Measurements from ENCODE around the gene PRSS27. TPM values are rescaled to one million over a fixed set of nuclear protein-coding genes. Genes with fewer than 3 reads are reported as not detected.

PRSS27 gene
- total RNA-seq, 1 donor from 2014 or later: 6.6 TPM

DNA sequence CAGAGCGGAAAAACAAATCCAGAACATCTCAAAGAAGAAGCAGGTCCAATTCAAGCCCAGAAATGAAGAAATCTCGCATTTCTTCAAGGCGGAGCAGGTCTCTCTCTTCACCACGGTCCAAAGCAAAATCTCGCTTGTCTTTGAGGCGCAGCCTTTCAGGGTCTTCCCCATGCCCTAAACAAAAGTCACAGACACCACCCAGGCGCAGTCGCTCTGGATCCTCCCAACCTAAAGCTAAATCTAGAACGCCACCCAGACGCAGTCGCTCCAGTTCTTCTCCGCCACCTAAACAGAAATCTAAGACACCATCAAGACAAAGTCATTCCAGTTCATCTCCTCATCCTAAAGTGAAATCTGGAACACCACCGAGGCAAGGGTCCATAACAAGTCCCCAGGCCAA is 42.7 kb upstream of the PRSS27 start:
- Mint-ChIP-seq H3K36me3 (ENCODE audit: insufficient read depth) (peaks cover 92% of the 10 kb centered on the region), H3K4me3 (ENCODE audit: low read depth) (no peak overlapping the region), H3K27me3 (no peaks in the 10 kb centered on the region), H3K9me3 (ENCODE audit: low read depth) (peaks cover 39% of the 10 kb centered on the region), H3K27ac (no peak overlapping the region), H3K4me1 (ENCODE audit: low read depth) (no peaks in the 10 kb centered on the region)
- DNase-seq (ENCODE audit: low spot score, unreplicated experiment): no peak
- TF ChIP-seq, protein P1, sequence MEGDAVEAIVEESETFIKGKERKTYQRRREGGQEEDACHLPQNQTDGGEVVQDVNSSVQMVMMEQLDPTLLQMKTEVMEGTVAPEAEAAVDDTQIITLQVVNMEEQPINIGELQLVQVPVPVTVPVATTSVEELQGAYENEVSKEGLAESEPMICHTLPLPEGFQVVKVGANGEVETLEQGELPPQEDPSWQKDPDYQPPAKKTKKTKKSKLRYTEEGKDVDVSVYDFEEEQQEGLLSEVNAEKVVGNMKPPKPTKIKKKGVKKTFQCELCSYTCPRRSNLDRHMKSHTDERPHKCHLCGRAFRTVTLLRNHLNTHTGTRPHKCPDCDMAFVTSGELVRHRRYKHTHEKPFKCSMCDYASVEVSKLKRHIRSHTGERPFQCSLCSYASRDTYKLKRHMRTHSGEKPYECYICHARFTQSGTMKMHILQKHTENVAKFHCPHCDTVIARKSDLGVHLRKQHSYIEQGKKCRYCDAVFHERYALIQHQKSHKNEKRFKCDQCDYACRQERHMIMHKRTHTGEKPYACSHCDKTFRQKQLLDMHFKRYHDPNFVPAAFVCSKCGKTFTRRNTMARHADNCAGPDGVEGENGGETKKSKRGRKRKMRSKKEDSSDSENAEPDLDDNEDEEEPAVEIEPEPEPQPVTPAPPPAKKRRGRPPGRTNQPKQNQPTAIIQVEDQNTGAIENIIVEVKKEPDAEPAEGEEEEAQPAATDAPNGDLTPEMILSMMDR (IDR thresholded peaks at IDR 0.05; ENCODE audit: unreplicated experiment): no peak

DNA sequence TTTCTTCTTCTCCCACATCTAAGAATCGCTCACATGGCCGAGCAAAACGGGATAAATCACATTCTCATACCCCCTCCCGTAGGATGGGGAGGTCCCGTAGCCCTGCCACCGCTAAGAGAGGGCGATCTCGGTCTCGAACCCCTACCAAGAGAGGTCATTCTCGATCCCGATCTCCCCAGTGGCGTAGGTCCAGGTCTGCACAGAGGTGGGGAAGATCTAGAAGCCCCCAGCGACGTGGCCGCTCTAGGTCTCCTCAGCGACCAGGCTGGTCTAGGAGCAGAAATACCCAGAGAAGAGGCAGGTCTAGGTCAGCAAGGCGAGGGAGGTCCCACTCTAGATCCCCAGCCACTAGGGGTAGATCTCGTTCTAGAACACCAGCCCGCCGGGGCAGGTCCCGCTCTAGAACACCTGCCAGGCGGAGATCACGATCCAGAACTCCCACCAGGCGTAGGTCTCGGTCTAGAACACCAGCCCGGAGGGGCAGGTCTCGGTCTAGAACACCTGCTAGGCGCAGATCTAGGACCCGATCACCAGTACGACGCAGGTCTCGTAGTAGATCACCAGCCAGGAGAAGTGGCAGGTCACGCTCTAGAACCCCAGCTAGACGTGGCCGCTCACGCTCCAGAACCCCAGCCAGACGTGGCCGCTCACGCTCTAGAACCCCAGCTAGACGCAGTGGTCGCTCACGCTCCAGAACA is 42.0 kb upstream of the PRSS27 start:
- H3K36me3 Mint-ChIP-seq (ENCODE audit: insufficient read depth): peaks cover 94% of the 10 kb centered on the region
- peaks cover 39% of the 10 kb centered on the region for H3K9me3 Mint-ChIP-seq (ENCODE audit: low read depth)
- H3K27me3 Mint-ChIP-seq: no peaks in the 10 kb centered on the region
- no peaks in the 10 kb centered on the region for H3K4me1 Mint-ChIP-seq (ENCODE audit: low read depth)
- peak overlapping the region; percentile 54 for H3K27ac Mint-ChIP-seq
- H3K4me3 Mint-ChIP-seq (ENCODE audit: low read depth): no peak overlapping the region
- DNase-seq (ENCODE audit: low spot score, unreplicated experiment): no peak
- TF ChIP-seq, protein P1 (IDR thresholded peaks at IDR 0.05; ENCODE audit: unreplicated experiment): no peak

DNA sequence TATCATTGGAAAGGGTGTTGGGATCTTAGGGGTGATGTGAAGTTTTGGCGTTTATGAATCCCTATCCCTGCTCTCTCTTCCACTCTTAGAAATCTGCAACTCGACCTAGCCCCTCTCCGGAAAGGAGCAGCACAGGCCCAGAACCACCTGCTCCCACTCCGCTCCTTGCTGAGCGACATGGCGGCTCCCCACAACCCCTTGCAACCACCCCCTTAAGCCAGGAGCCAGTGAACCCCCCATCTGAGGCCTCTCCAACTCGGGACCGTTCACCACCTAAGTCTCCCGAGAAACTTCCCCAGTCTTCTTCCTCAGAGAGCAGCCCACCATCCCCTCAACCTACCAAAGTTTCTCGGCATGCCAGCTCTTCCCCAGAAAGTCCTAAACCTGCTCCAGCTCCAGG is 41.4 kb upstream of the PRSS27 start:
- Mint-ChIP-seq H3K4me3 (ENCODE audit: low read depth) (no peak overlapping the region), H3K27ac (no peak overlapping the region), H3K4me1 (ENCODE audit: low read depth) (peaks cover 4% of the 10 kb centered on the region), H3K27me3 (no peaks in the 10 kb centered on the region), H3K9me3 (ENCODE audit: low read depth) (peaks cover 37% of the 10 kb centered on the region), H3K36me3 (ENCODE audit: insufficient read depth) (peaks cover 94% of the 10 kb centered on the region)
- no peak for DNase-seq (ENCODE audit: low spot score, unreplicated experiment)
- TF ChIP-seq, protein P1 (IDR thresholded peaks at IDR 0.05; ENCODE audit: unreplicated experiment): no peak

DNA sequence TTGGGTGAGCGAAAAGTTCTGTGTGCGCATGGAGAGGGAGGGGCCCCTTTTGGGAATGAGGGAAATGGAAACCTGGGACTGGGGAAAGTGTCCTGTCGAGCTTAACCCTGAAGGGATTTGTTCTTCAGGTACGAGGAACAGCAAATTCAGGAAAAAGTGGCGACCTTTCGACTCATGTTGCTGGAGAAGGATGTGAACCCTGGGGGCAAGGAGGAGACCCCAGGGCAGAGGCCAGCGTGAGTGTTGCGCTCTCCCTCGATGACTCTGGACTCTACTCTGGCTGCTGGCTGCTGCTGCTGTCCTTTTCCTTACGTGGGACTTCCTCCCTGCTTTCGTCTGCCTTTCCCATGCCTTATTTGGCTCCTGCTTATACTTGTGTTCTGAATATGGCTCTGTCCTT is 37.3 kb upstream of the PRSS27 start:
- Mint-ChIP-seq H3K9me3 (ENCODE audit: low read depth) (peaks cover 16% of the 10 kb centered on the region), H3K4me3 (ENCODE audit: low read depth) (no peak overlapping the region), H3K27ac (peak overlapping the region; percentile 50), H3K27me3 (no peaks in the 10 kb centered on the region), H3K4me1 (ENCODE audit: low read depth) (peaks cover 29% of the 10 kb centered on the region), H3K36me3 (ENCODE audit: insufficient read depth) (peaks cover 61% of the 10 kb centered on the region)
- TF ChIP-seq, protein P1 (IDR thresholded peaks at IDR 0.05; ENCODE audit: unreplicated experiment): no peak
- DNase-seq (ENCODE audit: low spot score, unreplicated experiment): no peak

DNA sequence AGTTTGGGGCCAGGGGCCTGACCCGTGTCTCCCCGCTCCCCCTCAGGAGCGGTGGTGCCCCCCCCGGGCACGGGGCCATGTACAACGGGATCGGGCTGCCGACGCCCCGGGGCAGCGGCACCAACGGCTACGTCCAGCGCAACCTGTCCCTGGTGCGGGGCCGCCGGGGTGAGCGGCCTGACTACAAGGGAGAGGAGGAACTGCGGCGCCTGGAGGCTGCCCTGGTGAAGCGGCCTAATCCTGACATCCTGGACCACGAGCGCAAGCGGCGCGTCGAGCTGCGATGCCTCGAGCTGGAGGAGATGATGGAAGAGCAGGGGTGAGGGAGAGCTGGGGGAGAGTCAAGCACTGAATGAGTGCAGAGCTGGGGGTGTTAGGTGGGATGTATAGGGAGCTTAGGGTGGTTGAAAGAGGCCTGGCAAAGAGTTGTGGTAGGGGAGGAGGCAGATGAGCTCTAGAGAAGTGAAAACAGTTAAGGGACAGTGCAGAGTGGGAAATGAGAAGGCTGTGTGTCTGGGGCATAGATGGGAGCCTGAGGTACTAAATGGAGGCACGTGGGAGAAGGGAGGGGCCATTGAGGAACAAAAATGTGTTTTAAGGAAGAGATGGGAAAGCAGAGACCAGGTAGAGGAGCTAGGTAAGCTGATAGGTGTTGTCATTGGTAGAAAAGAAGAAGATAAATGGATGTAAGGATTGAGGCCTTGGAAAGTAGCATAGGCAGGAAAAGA is 36.4 kb upstream of the PRSS27 start:
- H3K9me3 Mint-ChIP-seq (ENCODE audit: low read depth): peaks cover 9% of the 10 kb centered on the region
- H3K4me1 Mint-ChIP-seq (ENCODE audit: low read depth): peaks cover 32% of the 10 kb centered on the region
- no peaks in the 10 kb centered on the region for H3K27me3 Mint-ChIP-seq
- peak overlapping the region; percentile 83 for H3K27ac Mint-ChIP-seq
- H3K36me3 Mint-ChIP-seq (ENCODE audit: insufficient read depth): peaks cover 52% of the 10 kb centered on the region
- H3K4me3 Mint-ChIP-seq (ENCODE audit: low read depth): no peak overlapping the region
- TF ChIP-seq, protein P1 (IDR thresholded peaks at IDR 0.05; ENCODE audit: unreplicated experiment): no peak
- no peak for DNase-seq (ENCODE audit: low spot score, unreplicated experiment)

Measured in progenitor cell of endocrine pancreas (in vitro differentiated cells).